Fibroblast of skin of abdomen (primary cell): ENCODE data around the gene ANP32D. TPM values are rescaled to one million over a fixed set of nuclear protein-coding genes. Genes with fewer than 3 reads are reported as not detected.
"Not testable (repeated sequence)": the region's sequence is repeated elsewhere in the genome, so short reads cannot be mapped to it uniquely, and the experiment has no call there.

Experiments used
- DNase-seq: peaks from one replicate; pipeline ENCODE4 v3.0.0-alpha.2; 2013
- polyA plus RNA-seq, 2 experiments: library from polyadenylated mRNA; unstranded; fragments of 120-200 nt; gene quantifications; one replicate each; pipeline ENCODE4 v1.2.1, GENCODE V29; 2013; ENCODE audit not compliant: insufficient read length in 2 of 2

The ANP32D gene
- not detected for polyA plus RNA-seq (2013, experiment 1 of 2; ENCODE audit: insufficient read length)
- polyA plus RNA-seq (2013, experiment 2 of 2; ENCODE audit: insufficient read length), result not detected

DNA sequence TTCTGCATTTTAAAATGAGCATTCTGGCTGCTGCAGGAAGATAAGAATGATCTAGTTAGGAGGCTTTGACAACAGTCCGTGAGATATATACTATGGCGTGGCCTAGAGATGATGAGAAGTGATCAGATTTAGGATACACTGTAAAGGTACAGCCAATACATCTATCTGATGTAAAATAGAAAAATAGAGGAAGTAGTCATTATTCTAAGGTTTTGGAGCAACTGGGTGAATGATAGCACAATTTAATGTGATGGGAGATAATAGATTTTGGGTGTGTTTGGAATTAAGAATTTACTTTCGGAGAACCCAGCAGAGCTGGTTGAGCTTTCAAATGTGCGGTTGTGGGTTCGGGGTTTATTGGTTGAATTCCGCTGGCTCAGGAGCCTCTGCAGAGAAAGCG is at the start of gene ANP32D:
Gene ANP32D, plus strand, starts transcription at position 301 of the 400 bp plus-strand sequence. CDS start 106 bp downstream, outside the sequence.
- DNase-seq, result no peak

DNA sequence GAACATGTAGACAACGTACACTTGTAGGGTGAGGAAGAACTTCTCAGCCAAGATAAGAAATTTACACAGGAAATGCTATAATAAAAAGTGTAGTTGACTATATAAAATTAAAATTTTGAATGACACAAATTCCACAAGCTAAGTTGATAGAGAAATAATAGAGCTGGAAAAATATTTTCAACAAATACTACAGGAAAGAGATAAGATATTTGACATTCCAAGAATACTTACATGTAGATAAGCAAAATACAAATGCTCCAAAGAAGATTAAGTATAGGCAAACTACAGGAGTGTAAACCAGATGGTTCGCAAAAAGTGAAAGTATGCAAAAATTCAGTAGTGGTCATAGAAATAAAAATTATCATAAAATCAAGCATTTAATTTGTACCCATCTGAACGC is 49.2 kb upstream of the ANP32D start:
- DNase-seq, result no peak

DNA sequence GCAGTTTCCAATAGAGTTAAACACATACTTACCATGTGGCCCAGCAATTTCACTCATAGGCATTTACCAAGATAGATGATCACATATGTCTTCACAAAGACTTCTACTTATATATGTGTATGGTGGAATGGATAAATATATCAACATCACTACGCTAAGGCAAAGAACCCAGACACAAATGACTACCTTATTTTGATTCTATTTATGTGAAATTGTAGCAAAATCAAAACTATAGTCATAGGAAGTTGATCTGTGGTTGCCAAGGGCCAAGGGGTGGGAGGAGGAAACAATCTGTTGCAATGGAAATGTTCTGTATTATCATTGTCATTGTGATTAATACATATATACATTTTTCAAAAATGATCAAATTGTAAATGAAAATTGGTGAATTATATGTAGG is 47.7 kb upstream of the ANP32D start:
- DNase-seq, result no peak

DNA sequence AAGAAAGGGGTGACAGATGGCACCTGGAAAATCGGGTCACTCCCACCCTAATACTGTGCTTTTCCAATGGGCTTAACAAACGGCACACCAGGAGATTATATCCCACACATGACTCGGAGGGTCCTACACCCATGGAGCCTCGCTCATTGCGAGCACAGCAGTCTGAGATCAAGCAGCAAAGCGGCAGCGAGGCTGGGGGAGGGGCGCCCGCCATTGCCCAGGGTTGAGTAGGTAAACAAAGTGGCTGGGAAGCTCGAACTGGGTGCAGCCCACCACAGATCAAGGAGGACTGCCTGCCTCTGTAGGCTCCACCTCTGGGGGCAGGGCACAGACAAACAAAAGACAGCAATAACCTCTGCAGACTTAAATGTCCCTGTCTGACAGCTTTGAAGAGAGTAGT is 38.3 kb upstream of the ANP32D start:
- DNase-seq, result not testable (repeated sequence)

DNA sequence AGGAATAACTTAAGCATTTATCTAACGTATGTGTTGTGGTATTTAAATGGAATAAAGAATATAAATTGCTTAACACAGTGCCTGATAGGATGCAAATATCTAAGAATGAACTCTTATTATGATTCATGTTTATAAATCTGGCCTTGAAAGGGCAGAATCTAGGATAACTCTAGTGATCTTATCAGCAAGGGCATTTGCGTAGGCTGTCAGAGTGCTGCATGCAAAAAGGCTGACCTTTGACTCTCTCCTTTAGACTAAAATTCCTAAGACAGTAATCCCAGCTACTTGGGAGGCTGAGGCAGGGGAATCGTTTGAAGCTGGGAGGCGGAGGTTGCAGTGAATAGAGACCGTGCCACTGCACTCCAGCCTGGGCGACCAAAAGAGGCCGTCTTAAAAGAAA is 31.3 kb upstream of the ANP32D start:
- DNase-seq, result no peak

DNA sequence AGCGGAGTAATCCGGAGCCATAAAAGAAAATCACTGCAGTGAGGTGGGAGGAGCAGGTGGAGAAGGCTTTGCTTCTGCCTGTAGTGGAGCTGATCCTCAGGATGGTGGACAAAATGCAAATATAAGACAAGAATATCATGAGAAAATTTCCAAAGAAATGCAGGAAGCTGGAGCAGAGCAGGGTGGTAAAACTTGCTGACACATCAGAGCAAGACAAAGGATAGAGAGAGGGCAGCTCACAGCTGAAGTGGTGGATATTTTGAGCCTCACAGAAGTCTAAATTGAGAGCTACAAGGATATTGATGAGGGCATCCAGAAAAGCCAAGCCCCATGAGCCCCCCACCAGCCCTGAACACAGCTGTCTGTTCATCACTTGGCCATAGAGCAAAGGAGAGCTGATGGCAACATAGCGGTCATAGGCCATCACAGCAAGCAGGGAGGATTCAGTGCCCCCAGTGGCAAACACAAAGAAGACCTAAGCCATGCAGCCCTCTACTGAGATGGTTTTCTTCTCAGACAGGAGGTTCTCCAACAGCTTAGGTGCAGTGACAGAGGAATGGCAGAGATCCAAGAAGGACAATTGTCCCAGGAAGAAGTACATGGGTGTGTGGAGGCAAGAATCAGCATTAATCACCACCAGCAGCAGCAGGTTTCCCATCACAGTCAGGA is 30.0 kb upstream of the ANP32D start:
- DNase-seq, result no peak

DNA sequence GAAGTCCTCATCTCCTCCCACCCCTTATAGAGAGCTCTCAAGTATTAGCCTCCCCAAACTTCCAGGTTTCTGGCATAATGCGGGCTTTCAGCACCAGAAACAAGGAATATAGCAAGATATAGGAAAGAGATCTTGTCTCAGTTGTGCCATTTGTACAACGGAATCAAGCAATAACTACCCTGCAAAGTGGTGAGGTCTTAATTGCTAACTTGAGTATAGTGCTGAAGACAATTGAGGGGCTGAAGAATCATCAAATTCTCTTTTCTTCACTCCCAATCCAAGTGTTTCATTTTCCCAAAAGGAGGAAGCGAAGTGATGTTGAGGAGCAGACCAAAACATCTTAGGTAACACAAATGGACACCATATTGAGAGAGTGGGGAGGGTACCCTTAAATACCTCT is 26.8 kb upstream of the ANP32D start:
- DNase-seq, result no peak

DNA sequence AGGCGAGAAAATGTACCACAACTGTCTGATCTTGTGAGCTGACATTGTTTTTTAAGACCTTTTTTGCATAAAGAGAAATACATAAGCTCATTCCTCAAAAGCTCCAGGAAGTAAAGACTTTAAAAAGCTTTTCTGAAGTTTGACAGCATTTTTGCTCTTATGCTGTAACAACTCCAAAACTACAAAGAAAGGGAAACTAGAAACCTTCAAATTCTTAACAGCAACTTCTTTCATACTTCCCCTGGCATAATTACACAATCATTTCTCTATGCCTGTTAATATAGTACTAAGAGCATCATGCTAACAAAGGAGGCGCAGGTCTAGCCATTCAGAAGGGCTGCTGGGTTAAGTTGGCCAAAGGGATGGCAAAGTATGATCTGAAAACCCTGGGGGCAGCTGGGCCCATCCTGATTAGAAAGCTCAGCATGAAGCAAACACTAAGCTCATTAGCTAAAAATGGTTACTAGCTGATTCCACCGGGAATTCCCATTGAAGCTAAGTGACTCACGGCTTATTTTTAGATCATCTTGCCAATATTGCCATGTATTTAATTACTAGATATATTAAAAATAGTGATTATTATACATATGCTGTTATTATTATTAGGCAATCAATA is 26.1 kb upstream of the ANP32D start:
- DNase-seq, result no peak

DNA sequence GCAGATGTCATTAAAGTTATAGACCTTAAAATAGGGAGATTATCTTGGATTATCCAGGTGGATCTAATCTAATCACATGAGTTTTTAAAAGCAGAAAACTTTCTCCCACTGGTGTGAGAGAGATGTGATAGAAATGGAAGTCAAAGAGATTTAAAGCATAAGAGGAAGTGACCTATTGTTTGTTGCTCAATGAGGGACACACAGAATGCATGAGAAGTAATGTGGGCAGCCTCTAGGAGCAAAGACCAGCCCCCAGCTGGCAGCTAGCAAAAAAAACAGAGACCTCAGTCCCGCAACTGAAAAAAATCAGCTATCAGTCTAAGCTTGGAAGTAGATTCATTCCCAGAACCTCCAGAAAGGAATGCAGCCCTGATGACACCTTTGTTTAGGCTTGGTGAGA is 24.6 kb upstream of the ANP32D start:
- no peak for DNase-seq

DNA sequence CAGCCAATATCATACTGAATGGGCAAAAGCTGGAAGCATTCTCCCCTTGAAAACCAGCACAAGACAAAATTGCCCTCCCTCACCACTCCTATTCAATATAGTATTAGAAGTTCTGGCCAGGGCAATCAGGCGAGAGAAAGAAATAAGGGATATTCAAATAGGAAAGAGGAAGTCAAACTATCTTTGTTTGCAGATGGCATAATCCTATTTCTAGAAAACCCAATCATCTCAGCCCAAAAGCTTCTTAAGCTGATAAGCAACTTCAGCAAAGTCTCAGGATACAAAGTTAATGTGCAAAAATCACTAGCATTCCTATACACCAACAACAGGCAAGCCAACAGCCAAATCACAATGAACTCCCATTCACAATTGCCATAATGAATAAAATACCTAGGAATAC is 21.0 kb upstream of the ANP32D start:
- DNase-seq, result no peak

DNA sequence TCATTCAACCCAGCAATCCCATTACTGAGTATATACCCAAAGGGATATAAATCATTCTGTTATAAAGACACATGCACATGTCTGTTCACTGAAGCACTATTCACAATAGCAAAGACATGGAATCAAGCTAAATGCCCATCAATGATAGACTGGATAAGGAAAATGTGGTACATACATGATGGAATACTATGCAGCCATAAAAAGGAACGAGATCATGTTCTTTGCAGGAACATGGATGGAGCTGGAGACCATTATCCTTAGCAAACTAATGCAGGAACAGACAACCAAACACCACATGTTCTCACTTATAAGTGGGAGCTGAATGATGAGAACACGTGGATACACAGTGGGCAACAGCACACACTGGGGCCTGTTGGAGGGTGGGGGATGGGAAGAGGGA is 19.4 kb upstream of the ANP32D start:
- DNase-seq, result not testable (repeated sequence)

DNA sequence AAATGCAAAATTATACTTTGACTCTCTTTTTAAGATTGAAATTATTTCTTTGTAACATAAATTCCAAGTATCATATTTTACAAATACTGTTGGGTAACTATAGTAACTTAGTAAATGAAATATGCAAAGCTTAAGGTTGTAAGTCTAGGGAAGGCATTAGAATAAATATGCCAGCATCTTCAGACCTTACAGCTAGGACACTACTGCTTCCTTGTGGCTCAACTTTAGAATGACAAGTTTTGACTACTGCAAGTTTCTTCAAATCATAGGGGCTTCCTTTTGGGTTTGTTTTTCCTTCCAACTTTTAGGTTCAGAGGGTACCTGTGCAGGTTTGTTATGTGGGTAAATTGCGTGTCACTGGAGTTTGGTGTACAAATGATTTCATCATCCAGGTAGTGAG is 17.7 kb upstream of the ANP32D start:
- DNase-seq, result no peak

DNA sequence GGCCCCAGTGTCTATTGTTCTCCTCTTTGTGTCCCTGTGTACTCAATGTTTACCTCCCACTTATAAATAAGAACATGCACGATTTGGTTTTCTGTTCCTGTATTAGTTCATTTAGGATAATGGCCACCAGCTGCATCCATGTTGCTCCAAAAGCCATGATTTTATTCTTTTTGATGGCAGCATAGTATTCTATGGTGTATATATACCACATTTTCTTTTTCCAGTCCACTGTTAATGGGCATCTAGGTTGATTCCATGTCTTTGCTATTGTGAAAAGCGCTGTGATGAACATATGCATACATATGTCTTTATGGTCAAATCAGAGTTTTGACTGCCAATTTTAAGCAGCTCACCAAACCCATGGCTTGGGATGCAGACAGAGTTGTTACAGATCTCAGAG is 17.2 kb upstream of the ANP32D start:
- DNase-seq, result no peak

DNA sequence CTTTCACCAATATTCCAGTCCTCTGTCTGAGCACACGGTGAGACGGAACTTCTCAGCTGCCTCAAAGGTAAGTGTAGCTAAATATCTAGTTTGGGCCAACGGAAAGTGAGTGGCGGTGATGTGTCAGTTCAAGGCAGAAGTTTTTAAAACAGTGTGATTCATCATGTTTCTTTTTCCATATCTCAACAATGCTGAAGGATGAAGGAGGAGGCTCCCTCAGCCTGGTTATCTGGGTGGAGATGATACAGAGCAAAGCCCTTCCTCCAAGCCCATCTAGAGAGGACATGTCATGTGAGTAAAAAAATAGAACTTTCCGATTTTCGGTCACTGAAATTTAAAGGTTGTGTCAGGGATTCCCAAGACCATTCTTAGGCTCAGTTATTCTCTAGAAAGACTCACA is 13.1 kb upstream of the ANP32D start:
- no peak for DNase-seq

DNA sequence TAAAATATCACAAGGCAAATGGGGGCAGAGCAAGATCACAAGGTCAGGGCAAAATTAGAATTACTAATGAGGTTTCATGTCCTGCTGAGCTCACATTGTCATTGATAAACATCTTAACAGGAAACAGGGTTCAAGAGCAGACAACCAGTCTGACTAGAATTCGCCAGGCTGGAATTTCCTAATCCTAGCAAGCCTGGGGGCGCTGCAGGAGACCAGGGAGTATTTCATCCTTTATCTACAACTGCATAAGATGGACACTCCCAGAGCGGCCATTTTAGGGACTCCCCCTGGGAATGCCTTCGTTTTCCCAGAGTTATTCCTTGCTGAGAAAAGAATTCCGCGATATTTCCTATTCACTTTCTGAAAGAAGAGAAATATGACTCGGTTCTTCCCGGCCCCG is 3.3 kb upstream of the ANP32D start:
- DNase-seq, result not testable (repeated sequence)

DNA sequence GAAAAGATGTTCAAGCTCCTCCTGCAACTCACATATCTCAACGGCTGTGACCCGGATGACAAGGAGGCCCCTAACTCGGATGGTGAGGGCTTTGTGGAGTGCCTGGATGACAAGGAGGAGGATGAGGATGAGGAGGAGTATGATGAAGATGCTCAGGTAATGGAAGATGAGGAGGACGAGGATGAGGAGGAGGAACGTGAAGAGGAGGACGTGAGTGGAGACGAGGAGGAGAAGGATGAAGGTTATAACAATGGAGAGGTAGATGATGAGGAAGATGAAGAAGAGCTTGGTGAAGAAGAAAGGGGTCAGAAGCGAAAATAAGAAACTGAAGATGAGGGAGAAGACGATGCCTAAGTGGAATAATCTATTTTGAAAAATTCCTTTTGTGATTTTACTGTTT is 702 bp downstream of the ANP32D start:
- no peak for DNase-seq

DNA sequence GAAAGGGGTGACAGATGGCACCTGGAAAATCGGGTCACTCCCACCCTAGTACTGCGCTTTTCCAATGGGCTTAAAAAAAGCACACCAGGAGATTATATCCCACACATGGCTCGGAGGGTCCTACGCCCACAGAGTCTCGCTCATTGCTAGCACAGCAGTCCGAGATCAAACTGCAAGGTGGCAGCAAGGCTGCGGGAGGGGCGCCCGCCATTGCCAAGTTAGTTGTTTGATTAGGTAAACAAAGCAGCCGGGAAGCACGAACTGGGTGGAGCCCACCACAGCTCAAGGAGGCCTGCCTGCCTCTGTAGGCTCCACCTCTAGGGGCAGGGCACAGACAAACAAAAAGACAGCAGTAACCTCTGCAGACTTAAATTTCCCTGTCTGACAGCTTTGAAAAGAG is 2.1 kb downstream of the ANP32D start:
- not testable (repeated sequence) for DNase-seq

DNA sequence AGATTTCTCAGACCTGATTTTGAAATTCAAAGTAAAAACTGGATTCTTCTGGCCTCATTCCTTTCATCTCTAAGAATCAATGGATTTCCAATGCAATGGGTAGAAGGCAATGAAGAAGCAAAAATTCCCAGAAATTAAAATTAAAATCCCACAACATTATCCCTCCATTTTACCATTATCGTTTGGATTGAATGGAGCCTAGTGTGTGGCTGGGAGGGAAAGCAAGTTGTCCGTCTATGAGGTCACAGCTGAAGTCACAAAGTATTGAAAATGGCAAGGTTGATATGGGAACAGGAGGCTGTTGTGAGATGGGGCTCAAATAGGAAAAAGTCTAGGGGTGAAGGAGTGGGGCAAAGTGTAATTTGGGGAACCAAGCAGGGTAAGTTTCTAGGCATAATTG is 9.8 kb downstream of the ANP32D start, which contains the start of gene C12orf54:
Gene C12orf54, plus strand, starts transcription at position 301 of the 400 bp plus-strand sequence. CDS start 799 bp downstream, outside the sequence.
- no peak for DNase-seq

DNA sequence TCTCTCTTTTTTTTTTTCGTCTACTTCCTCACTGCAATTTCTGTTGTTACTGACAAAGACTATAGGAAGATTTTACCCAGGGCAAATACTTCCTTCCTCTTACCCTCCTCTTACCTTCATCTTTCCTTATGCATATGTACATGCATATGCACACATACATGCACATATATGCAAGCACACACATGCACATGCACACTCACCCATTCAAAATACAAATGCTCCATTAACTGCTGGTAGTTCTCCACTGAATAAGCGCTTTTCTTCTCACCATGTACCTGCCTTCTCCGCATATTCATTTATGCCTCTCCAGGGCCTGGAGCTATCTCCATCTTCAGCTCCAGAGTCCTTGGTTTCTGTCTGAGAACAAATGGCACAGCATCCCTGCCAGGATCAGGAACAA is 10.6 kb downstream of the ANP32D start:
- DNase-seq, result no peak

DNA sequence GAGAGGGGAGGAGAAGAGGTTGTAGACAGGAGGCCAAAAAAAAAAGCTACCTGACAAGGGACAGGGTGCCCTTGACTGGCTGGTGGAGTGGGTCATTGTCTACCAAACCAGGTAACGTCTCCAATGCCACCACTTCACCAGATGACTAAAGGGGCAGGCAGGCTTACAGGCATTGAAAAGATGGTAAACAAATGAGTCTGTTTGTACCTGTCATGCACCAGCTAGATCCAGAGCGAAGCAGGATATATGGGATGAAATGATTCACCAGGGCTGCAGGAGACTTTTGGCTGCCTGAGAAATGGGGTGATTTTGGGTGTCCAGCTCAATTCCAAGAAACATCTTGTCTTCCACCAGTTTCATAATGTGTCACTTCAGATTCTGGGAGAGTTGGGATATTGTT is 13.9 kb downstream of the ANP32D start:
- no peak for DNase-seq

DNA sequence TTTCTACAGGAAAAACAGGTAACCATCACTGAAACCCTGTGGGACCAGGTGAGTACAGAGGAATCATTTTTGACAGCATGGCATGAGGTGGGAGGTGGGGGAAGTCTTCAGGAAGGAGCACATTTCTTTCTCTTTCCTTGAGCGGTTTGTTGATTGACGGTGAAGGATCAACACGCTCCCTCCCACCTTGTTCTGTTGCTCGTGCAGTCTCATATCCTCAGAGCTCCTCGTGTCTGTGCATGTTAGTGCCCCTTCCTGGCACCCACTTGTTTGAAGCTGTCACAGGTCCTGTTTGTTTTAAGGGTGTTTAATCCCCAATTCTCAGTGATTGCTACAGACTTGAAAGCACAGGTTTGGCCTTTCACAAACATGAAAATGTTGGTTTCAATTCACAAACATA is 14.3 kb downstream of the ANP32D start:
- no peak for DNase-seq

DNA sequence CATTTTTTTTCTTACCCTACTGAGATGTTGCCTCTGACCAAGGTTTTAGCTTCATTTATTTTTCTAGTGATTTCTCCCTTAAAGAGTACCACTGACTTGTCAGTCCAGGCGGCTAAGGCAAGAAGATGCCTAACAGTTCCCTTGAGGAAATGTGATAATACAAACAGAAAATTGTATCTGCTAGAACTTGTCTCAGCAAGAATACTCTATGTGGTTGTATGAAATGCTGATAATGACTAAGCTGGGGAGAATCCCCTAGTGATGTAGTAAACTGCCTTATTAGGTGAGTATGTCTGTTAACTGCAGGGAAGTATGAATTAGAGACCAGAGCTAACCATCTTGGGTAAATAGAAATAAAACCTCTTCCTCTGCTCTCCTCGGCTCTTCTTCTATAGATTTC is 16.7 kb downstream of the ANP32D start:
- DNase-seq, result peak; percentile 48

DNA sequence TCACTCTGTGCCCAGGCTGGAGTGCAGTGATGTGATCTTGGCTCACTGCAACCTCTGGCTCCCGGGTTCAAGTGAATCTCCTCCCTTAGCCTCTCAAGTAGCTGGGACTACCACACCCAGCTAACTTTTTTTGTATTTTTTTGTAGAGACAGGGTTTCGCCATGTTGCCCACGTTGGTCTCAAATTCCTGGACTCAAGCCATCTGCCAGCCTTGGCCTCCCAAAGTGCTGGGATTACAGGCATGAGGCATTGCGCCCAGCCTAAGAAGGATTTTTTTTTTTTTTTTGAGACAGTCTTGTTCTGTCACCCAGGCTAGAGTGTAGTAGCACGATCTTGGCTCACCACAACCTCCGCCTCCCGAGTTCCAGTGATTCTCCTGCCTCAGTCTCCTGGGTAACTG is 17.1 kb downstream of the ANP32D start:
- DNase-seq, result not testable (repeated sequence)

DNA sequence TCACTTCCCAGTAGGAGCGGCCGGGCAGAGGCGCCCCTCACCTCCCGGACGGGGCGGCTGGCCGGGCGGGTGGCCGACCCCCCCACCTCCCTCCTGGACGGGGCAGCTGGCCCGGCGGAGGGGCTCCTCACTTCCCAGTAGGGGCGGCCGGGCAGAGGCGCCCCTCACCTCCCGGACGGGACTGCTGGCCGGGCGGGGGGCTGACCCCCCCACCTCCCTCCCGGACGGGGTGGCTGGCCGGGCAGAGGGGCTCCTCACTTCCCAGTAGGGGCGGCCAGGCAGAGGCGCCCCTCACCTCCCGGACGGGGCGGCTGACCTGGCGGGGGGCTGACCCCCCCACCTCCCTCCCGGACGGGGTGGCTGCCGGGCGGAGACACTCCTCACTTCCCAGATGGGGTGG is 27.9 kb downstream of the ANP32D start:
- DNase-seq, result not testable (repeated sequence)
